Endodermal cell (in vitro differentiated cells): ENCODE measurements around the gene TBC1D22B. TPM values are rescaled to one million over a fixed set of nuclear protein-coding genes. Genes with fewer than 3 reads are reported as not detected.
"Not testable (repeated sequence)": the region's sequence is repeated elsewhere in the genome, so short reads cannot be mapped to it uniquely, and the experiment has no call there.

Source experiments
- DNase-seq: peaks from one replicate; pipeline ENCODE4 v3.0.0-alpha.2; 2017
- H3K27ac ChIP-seq: 2 replicates; pipeline ENCODE4 v1.5.1; 2013; ENCODE audit warnings: mild to moderate bottlenecking, low read depth, low read length, moderate library complexity
- H3K27me3 ChIP-seq: 2 replicates; pipeline ENCODE4 v1.6.1; 2013; ENCODE audit warnings: mild to moderate bottlenecking, low read length, moderate library complexity; ENCODE audit not compliant: insufficient read depth, control insufficient read depth, poor library complexity, severe bottlenecking
- H3K36me3 ChIP-seq: 2 replicates; pipeline ENCODE4 v1.7.0; 2013; ENCODE audit warnings: mild to moderate bottlenecking, low read length, moderate library complexity; ENCODE audit not compliant: control insufficient read depth, insufficient read depth
- H3K4me1 ChIP-seq: one replicate; pipeline ENCODE4 v1.7.0; 2013; ENCODE audit warnings: low read length; ENCODE audit not compliant: control insufficient read depth, insufficient read depth
- H3K4me3 ChIP-seq: 2 replicates; pipeline ENCODE4 v1.5.1; 2013; ENCODE audit warnings: mild to moderate bottlenecking, low read length, moderate library complexity
- H3K9ac ChIP-seq: 2 replicates; pipeline ENCODE4 v1.6.1; 2013; ENCODE audit warnings: mild to moderate bottlenecking, low read length, moderate library complexity; ENCODE audit not compliant: poor library complexity, severe bottlenecking; ENCODE audit errors: extremely low read depth
- H3K9me3 ChIP-seq: 2 replicates; pipeline ENCODE4 v1.6.1; 2013; ENCODE audit warnings: mild to moderate bottlenecking, low read length, moderate library complexity; ENCODE audit not compliant: control insufficient read depth
- H3K27ac Mint-ChIP-seq: 2 replicates; pipeline ENCODE4 v1.8.0; 2020; ENCODE audit warnings: mixed read lengths
- H3K27me3 Mint-ChIP-seq: 2 replicates; pipeline ENCODE4 v1.8.0; 2021; ENCODE audit warnings: mild to moderate bottlenecking, mixed read lengths; ENCODE audit not compliant: insufficient read depth
- H3K36me3 Mint-ChIP-seq: 2 replicates; pipeline ENCODE4 v1.8.0; 2020; ENCODE audit warnings: low read depth, mixed read lengths
- H3K4me1 Mint-ChIP-seq: 2 replicates; pipeline ENCODE4 v1.8.0; 2020; ENCODE audit warnings: mixed read lengths
- H3K4me3 Mint-ChIP-seq: 2 replicates; pipeline ENCODE4 v1.8.0; 2020; ENCODE audit warnings: mild to moderate bottlenecking, moderate library complexity, mixed read lengths
- H3K9me3 Mint-ChIP-seq: 2 replicates; pipeline ENCODE4 v1.8.0; 2020; ENCODE audit warnings: mild to moderate bottlenecking, mixed read lengths
- WGBS, 2 experiments: methylation state at CpG; one replicate each; pipeline versions ENCODE4 v1.1.5 to v1.1.7; 2013; ENCODE audit warnings: missing lambda C conversion rate in 2 of 2, mixed read lengths in 1 of 2; ENCODE audit not compliant: insufficient coverage in 1 of 2, insufficient read length in 1 of 2; 5-methylcytosine and 5-hydroxymethylcytosine counted together
- total RNA-seq, 2 donors: library from RNA; stranded (reverse); fragmentation: NEBNext Ultra II Directional in 1 of 2; extraction: Animal tissue kit (Norgen Biotek cat#: 25700) in 1 of 2; gene quantifications; 2 replicates in 1 of 2; 3 replicates in 1 of 2; pipeline ENCODE4 v1.2.1, GENCODE V29; 2021
- TF ChIP-seq, protein P1 (sequence below): fragments of 200-600 bp; sonication (generic); conservative IDR thresholded peaks from 2 replicates; pipeline ENCODE4 v1.5.0; 2021; ENCODE audit warnings: antibody characterized with exemption, mild to moderate bottlenecking

The TBC1D22B gene
- total RNA-seq, 2 donors from 2014 or later = 13.8 to 20.1 TPM

DNA sequence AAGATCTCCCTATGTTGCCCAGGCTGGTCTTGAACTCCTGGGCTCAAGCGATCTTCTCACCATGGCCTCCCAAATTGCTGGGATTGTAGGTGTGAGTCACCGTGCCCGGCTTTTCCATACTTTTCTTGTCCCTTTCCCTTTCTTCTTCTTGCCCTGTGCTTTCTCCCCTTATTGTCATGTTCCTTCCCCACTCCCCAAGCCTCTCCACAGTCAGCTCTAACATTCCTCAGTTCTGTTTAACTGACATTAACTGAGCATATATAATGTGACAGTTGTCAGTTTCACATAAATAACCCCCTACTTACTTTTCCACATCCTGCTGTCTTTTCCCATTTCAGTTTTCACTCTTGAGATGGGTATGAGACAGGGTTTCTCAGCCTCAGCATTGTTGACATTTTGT, 86.7 kb downstream of the TBC1D22B start:
- DNase-seq = no peak
- Histone ChIP-seq H3K27me3 (no peaks in the 10 kb centered on the region), H3K4me1 (no peaks in the 10 kb centered on the region), H3K4me3 (no peak overlapping the region), H3K36me3 (no peaks in the 10 kb centered on the region), H3K27ac (no peak overlapping the region), H3K9ac (no peak overlapping the region), H3K9me3 (no peaks in the 10 kb centered on the region)
- H3K27ac Mint-ChIP-seq = no peak overlapping the region
- TF ChIP-seq, protein P1, sequence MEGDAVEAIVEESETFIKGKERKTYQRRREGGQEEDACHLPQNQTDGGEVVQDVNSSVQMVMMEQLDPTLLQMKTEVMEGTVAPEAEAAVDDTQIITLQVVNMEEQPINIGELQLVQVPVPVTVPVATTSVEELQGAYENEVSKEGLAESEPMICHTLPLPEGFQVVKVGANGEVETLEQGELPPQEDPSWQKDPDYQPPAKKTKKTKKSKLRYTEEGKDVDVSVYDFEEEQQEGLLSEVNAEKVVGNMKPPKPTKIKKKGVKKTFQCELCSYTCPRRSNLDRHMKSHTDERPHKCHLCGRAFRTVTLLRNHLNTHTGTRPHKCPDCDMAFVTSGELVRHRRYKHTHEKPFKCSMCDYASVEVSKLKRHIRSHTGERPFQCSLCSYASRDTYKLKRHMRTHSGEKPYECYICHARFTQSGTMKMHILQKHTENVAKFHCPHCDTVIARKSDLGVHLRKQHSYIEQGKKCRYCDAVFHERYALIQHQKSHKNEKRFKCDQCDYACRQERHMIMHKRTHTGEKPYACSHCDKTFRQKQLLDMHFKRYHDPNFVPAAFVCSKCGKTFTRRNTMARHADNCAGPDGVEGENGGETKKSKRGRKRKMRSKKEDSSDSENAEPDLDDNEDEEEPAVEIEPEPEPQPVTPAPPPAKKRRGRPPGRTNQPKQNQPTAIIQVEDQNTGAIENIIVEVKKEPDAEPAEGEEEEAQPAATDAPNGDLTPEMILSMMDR = no peak
- H3K4me3 Mint-ChIP-seq = no peak overlapping the region
- peaks cover 1% of the 10 kb centered on the region for H3K4me1 Mint-ChIP-seq
- no peaks in the 10 kb centered on the region for H3K36me3 Mint-ChIP-seq
- H3K27me3 Mint-ChIP-seq = peaks cover 9% of the 10 kb centered on the region
- no peaks in the 10 kb centered on the region for H3K9me3 Mint-ChIP-seq
- 84 to 87% methylated on average over 3 of the region's 3 CpGs for WGBS, 2 experiments

DNA sequence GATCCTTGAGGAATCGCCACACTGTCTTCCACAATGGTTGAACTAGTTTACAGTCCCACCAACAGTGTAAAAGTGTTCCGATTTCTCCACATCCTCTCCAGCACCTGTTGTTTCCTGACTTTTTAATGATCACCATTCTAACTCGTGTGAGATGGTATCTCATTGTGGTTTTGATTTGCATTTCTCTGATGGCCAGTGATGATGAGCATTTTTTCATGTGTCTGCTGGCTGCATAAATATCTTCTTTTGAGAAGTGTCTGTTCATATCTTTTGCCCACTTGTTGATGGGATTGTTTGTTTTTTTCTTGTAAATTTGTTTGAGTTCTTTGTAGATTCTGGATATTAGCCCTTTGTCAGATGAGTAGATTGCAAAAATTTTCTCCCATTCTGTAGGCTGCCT, 88.2 kb downstream of the TBC1D22B start:
- H3K27me3 Mint-ChIP-seq, H3K4me1 ChIP-seq, H3K36me3 Mint-ChIP-seq, H3K4me1 Mint-ChIP-seq, H3K4me3 ChIP-seq, H3K36me3 ChIP-seq, H3K9me3 Mint-ChIP-seq, H3K9ac ChIP-seq, H3K27ac ChIP-seq, H3K27me3 ChIP-seq, H3K27ac Mint-ChIP-seq, H3K4me3 Mint-ChIP-seq, DNase-seq, H3K9me3 ChIP-seq: not testable (repeated sequence)
- no CpG with 5 or more reads among the region's 3 CpGs for WGBS, 2 experiments

GRCh38 chr6:37347177-37347576, 89.6 kb downstream of the TBC1D22B start:
- no peak overlapping the region for H3K4me3 ChIP-seq
- WGBS, 2 experiments = 93 to 94% methylated on average over 3 of the region's 3 CpGs
- H3K4me1 ChIP-seq = no peaks in the 10 kb centered on the region
- no peaks in the 10 kb centered on the region for H3K36me3 Mint-ChIP-seq
- H3K4me1 Mint-ChIP-seq = no peaks in the 10 kb centered on the region
- H3K27ac Mint-ChIP-seq = no peak overlapping the region
- H3K9me3 Mint-ChIP-seq = no peaks in the 10 kb centered on the region
- DNase-seq = no peak
- H3K27me3 Mint-ChIP-seq = peaks cover 7% of the 10 kb centered on the region
- TF ChIP-seq, protein P1 = no peak
- no peaks in the 10 kb centered on the region for H3K36me3 ChIP-seq
- H3K9ac ChIP-seq = no peak overlapping the region
- H3K9me3 ChIP-seq = no peaks in the 10 kb centered on the region
- no peak overlapping the region for H3K4me3 Mint-ChIP-seq
- H3K27ac ChIP-seq = no peak overlapping the region
- H3K27me3 ChIP-seq = no peaks in the 10 kb centered on the region

GRCh38 chr6:37347670-37348111, 90.1 kb downstream of the TBC1D22B start:
- Mint-ChIP-seq H3K27ac (no peak overlapping the region), H3K4me3 (no peak overlapping the region), H3K27me3 (peaks cover 7% of the 10 kb centered on the region), H3K4me1 (no peaks in the 10 kb centered on the region), H3K36me3 (no peaks in the 10 kb centered on the region), H3K9me3 (no peaks in the 10 kb centered on the region)
- no peak overlapping the region for H3K9ac ChIP-seq
- DNase-seq = no peak
- H3K27ac ChIP-seq = no peak overlapping the region
- 89 to 95% methylated on average over 3 to 4 of the region's 4 CpGs for WGBS, 2 experiments
- H3K36me3 ChIP-seq = no peaks in the 10 kb centered on the region
- no peaks in the 10 kb centered on the region for H3K4me1 ChIP-seq
- TF ChIP-seq, protein P1 = no peak
- H3K4me3 ChIP-seq = no peak overlapping the region
- H3K9me3 ChIP-seq = no peaks in the 10 kb centered on the region
- no peaks in the 10 kb centered on the region for H3K27me3 ChIP-seq
